Measurements from ENCODE around the gene EXOSC10. TPM values are rescaled to one million over a fixed set of nuclear protein-coding genes. Genes with fewer than 3 reads are reported as not detected.

EXOSC10 gene
- total and polyA plus RNA-seq, 2 of the 13 experiments (the other 11 are each of a cell fraction or from before 2014, with no cell fraction given) = 48.4 to 67.6 TPM

GRCh38 chr1:11059968-11060830 is 39.5 kb downstream of the EXOSC10 start, which contains the start of gene SRM (continued):
- TF ChIP-seq KDM1A (CRISPR knock-in tag; IDR thresholded peaks at IDR 0.05) (no peak), ZNF790 (CRISPR knock-in tag; IDR thresholded peaks at IDR 0.05; ENCODE audit: borderline replicate concordance) (no peak), ZNF382 (CRISPR knock-in tag; IDR thresholded peaks at IDR 0.05; ENCODE audit: borderline replicate concordance) (no peak), ZBTB8A (CRISPR knock-in tag; IDR thresholded peaks at IDR 0.05; ENCODE audit: borderline replicate concordance, low read depth) (no peak), POLR2AphosphoS2 (IDR thresholded peaks at IDR 0.05; ENCODE audit: low read depth, low read length) (no peak), ZNF225 (CRISPR knock-in tag; IDR thresholded peaks at IDR 0.05) (no peak), MAZ (IDR thresholded peaks at IDR 0.05; ENCODE audit: borderline replicate concordance, low read depth, low read length) (no peak), MAZ (CRISPR knock-in tag; IDR thresholded peaks at IDR 0.05; ENCODE audit: low read depth) (peak; percentile 85), ZFP36L2 (CRISPR knock-in tag; IDR thresholded peaks at IDR 0.05) (no peak), POLR2G (IDR thresholded peaks at IDR 0.05; ENCODE audit: low read depth, low read length) (peak; percentile 86), ZNF33B (CRISPR knock-in tag; IDR thresholded peaks at IDR 0.05) (no peak), ZSCAN12 (CRISPR knock-in tag; IDR thresholded peaks at IDR 0.05) (no peak), ZNF83 (CRISPR knock-in tag; IDR thresholded peaks at IDR 0.05; ENCODE audit: borderline replicate concordance) (no peak), SYNCRIP (IDR thresholded peaks at IDR 0.05; ENCODE audit: insufficient read depth, low read depth, low read length) (no peak), NR2F1 (CRISPR knock-in tag; IDR thresholded peaks at IDR 0.05) (no peak), EEA1 (CRISPR knock-in tag; IDR thresholded peaks at IDR 0.05; ENCODE audit: borderline replicate concordance) (no peak), SMC3 (IDR thresholded peaks at IDR 0.05; ENCODE audit: low read length) (no peak), ZNF441 (CRISPR knock-in tag; IDR thresholded peaks at IDR 0.05; ENCODE audit: borderline replicate concordance) (no peak), NR2F6 (IDR thresholded peaks at IDR 0.05) (no peak), NR2F6 (CRISPR knock-in tag; IDR thresholded peaks at IDR 0.05) (no peak)
- TF ChIP-seq, protein P1, sequence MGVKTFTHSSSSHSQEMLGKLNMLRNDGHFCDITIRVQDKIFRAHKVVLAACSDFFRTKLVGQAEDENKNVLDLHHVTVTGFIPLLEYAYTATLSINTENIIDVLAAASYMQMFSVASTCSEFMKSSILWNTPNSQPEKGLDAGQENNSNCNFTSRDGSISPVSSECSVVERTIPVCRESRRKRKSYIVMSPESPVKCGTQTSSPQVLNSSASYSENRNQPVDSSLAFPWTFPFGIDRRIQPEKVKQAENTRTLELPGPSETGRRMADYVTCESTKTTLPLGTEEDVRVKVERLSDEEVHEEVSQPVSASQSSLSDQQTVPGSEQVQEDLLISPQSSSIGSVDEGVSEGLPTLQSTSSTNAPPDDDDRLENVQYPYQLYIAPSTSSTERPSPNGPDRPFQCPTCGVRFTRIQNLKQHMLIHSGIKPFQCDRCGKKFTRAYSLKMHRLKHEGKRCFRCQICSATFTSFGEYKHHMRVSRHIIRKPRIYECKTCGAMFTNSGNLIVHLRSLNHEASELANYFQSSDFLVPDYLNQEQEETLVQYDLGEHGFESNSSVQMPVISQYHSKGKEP (CRISPR knock-in tag; IDR thresholded peaks at IDR 0.05) = no peak
- TF ChIP-seq, protein P2, sequence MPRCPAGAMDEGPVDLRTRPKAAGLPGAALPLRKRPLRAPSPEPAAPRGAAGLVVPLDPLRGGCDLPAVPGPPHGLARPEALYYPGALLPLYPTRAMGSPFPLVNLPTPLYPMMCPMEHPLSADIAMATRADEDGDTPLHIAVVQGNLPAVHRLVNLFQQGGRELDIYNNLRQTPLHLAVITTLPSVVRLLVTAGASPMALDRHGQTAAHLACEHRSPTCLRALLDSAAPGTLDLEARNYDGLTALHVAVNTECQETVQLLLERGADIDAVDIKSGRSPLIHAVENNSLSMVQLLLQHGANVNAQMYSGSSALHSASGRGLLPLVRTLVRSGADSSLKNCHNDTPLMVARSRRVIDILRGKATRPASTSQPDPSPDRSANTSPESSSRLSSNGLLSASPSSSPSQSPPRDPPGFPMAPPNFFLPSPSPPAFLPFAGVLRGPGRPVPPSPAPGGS (CRISPR knock-in tag; IDR thresholded peaks at IDR 0.05) = no peak
- TF ChIP-seq, protein P3, sequence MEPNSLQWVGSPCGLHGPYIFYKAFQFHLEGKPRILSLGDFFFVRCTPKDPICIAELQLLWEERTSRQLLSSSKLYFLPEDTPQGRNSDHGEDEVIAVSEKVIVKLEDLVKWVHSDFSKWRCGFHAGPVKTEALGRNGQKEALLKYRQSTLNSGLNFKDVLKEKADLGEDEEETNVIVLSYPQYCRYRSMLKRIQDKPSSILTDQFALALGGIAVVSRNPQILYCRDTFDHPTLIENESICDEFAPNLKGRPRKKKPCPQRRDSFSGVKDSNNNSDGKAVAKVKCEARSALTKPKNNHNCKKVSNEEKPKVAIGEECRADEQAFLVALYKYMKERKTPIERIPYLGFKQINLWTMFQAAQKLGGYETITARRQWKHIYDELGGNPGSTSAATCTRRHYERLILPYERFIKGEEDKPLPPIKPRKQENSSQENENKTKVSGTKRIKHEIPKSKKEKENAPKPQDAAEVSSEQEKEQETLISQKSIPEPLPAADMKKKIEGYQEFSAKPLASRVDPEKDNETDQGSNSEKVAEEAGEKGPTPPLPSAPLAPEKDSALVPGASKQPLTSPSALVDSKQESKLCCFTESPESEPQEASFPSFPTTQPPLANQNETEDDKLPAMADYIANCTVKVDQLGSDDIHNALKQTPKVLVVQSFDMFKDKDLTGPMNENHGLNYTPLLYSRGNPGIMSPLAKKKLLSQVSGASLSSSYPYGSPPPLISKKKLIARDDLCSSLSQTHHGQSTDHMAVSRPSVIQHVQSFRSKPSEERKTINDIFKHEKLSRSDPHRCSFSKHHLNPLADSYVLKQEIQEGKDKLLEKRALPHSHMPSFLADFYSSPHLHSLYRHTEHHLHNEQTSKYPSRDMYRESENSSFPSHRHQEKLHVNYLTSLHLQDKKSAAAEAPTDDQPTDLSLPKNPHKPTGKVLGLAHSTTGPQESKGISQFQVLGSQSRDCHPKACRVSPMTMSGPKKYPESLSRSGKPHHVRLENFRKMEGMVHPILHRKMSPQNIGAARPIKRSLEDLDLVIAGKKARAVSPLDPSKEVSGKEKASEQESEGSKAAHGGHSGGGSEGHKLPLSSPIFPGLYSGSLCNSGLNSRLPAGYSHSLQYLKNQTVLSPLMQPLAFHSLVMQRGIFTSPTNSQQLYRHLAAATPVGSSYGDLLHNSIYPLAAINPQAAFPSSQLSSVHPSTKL (CRISPR knock-in tag; IDR thresholded peaks at IDR 0.05) = no peak

All from HepG2 (cell line).